HUDEP-2 (cell line): Measurements from ENCODE around the gene TLR8.
"Not testable (repeated sequence)": the region's sequence is repeated elsewhere in the genome, so short reads cannot be mapped to it uniquely, and the experiment has no call there.

Source experiments
- DNase-seq, 76 experiments: peaks; one replicate each; lab custom pipeline; 2025; ENCODE audit not compliant: unreplicated experiment in 76 of 76; lab: John Stamatoyannopoulos, UW

The TLR8 gene

DNA sequence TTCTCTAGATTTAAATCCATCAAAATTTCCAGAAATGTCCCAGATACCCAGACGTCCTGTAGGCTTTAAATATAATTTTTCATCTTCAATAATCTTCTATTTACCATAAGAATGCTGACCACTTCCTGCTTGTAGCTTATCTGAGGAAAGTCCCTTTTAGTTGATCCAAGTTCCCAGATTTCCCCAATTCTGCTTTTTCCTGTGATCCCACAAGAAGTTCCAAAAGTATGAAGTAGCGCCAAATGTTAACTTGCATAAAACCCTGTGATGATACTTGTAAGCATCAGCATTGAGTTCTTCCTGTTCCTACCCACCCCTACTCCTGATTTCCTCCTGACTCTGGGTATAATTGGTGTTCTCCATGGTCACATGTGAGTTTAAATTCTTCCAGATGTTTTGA is 10.6 kb upstream of the TLR8 start:
- no peak for DNase-seq

DNA sequence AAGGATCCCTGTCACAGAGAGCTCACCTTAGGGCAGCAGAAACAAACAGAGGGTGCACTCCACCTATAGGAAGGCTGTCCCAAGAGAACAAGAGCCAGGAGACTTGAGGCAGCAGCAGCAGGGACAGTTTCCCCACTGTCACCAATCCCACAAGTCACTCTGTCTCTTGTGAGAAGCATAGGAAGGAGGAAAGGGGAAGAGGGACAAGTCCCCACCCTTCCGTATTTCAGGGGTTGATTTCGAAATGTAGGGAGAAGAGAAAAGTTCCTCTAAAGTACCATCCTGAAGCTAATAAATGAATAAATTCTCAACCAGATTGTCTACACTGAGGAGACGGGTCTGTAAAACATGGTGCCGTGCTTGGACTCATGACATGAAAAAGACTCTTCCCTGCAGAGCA is 9.5 kb upstream of the TLR8 start:
- DNase-seq: no peak

DNA sequence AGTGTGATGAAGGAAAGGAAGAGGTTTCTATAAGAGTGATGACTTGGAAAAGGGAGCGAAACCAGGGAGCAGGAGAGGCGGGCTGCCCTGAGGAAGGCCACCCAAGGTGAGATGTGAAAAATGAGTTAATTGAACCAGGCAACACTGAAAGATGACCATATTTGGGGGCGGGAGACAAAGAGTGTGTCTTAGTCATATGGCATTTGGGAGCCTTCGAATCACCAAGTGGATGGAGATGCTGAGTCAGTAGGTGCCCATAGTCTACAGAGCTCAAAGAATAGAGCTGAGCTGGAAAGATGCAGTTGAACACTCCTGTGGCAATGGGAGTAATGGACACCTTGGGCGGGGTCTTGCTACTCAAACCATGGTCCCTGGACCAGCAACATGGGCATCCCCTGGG is 8.3 kb upstream of the TLR8 start:
- no peak for DNase-seq

DNA sequence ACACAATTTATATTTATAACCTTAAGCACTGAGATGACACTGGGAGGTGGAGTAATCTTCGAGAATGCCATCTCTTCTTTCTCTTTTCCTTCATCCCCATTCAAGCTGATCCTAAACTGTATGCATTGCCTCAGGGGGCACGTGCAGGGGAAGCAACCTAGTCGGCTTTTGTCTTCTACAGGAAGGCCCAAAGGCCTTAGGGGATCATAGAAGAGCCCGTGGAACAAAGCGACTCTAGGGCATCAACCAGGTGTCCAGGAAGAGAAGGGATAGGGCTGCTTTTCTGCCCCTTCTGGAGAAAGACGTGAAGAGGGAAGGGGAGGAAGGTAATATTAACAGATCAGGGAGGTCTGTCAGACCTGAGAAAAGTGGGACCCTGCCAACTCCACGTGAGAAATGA is 6.9 kb upstream of the TLR8 start:
- no peak for DNase-seq

DNA sequence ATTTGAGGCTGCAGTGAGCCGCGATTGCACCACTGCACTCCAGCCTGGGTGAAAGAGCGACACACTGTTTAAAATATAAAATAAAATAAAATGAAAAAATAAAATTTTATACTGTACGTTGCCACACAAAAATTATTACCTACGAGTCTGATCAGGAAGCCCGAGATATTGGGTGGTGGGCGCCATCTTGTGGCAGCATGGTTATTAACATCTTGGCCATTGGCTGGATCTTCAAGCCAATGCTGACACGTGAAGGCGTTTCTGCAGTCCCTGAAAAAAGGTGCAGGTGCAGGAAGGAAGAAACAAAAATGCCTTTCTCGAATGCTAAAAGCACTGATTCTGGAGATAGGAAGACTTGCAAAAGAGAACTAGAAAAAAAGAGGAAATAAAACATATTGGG is 4.9 kb upstream of the TLR8 start:
- peak in 37 of 76 experiments; percentile 0 to 38 (median 5) for DNase-seq

DNA sequence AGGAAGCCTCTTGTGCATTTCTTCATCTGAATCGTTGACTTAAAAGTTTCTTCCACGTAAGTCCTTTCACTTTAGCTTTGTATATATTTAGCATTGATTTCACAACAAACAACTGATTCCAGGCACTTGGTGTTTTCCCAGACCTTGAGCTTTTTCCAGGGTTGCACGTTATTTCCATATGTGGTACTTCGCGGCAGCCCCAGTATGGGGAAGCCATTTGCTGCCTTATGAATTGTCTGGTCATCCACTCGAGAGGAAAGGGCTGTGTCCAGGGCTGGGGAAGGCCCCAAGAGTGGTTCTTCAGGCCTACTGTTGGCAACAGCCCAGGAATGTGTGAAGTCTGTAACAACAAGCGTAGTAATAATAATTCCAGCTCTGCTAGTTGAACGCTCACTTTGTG is 2.8 kb upstream of the TLR8 start:
- DNase-seq: no peak

DNA sequence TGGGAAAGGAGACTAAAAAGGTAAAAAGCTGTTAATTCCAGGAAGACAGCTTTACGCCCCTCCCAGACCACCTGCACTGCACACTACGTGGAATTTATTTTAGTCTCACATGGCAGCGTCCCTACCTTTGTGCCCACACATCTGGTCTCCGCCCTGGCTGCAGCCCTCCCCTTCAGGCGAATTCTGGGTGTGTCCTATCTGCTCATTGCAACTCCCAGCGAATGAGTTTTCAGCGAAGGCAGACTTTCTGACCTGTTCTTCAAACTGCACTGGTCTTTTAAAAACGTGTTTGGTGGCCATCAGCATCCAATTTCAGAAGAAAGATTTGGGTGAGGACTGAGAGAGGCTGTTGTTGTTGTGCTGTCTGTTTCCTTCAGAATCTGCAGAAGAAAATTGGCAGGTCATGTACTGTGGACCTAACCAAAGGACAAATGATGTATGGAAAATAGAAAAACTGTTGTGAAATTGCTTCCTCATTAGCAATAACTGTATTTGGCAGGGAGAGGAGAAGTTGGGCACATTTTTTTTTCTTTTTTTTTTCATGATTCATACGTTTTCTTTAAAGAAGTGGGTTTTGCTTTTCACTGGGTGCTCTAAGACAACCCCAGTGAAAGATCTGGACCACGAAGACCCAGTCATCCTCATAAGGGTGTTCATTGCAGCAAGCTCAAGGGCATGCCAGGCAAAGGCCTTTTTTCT is 4.2 kb downstream of the TLR8 start:
- DNase-seq: no peak

DNA sequence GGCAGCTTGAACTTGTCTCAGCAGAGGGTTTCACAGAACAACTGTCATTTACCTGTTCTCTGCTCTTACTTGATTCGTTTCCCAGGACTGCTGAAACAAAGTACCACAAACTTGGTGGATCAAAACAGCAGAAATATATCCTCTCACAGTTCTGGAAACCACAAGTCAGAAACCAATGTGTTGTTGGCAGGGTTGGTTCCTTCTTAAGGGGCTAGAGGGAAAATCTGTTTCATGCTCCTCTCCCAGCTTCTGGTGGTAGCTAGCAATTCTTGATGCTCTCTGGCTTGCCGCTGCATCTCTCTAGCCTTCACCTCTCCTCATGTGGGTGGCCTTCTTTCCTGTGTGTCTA is 4.7 kb downstream of the TLR8 start:
- DNase-seq: no peak

DNA sequence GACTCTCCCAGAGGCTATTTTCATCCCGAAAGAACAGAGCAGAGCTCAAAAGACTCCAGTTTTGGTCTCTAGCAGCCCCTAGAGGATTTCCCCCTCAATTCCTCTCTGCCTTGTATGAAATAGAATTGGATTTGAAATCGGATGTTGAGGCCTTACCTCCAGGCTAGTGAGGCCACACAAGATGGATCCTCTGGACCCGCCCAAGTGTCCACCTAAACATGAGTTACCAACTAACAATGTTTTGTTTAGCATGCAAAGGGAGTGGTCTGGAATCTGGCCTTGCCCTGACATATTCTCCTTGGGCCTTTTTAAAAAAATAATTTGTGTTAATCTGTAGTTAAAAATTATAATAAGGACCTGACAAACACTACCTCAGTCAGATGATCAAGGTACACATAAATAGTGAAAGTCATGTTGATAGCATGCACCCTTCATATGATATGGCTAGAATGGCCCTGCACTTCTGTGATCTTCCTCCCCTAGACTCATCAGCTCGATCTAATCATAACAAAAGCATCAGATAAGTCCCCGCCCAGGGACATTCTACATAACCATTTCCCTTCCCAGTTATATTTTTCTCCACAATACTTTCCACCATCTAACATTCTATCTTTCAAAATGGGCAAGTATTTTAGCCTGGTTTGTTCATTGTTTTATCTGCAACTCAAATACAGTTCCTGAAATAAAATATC is 6.5 kb downstream of the TLR8 start:
- DNase-seq: no peak

DNA sequence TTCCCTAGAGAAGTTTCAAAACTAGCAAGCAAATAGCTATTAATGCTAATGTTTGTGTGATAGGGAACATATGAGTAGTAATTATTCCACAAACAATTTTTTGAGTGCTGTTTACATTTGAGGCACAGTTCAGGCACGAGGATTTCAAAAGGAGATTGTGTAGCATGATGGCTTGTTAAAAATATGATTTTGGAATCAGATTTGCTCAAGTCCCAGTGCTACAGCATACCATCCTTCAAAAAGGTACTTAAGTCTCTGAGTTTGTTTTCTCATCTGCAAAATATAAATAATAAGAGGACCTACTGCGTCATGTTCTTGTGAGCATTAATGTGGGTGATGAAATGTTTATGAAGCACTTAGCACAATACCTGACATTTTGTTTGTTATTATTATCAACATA is 11.3 kb downstream of the TLR8 start:
- DNase-seq: no peak

DNA sequence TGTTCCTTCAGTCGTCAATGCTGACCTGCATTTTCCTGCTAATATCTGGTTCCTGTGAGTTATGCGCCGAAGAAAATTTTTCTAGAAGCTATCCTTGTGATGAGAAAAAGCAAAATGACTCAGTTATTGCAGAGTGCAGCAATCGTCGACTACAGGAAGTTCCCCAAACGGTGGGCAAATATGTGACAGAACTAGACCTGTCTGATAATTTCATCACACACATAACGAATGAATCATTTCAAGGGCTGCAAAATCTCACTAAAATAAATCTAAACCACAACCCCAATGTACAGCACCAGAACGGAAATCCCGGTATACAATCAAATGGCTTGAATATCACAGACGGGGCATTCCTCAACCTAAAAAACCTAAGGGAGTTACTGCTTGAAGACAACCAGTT is 12.6 kb downstream of the TLR8 start:
- DNase-seq: no peak

DNA sequence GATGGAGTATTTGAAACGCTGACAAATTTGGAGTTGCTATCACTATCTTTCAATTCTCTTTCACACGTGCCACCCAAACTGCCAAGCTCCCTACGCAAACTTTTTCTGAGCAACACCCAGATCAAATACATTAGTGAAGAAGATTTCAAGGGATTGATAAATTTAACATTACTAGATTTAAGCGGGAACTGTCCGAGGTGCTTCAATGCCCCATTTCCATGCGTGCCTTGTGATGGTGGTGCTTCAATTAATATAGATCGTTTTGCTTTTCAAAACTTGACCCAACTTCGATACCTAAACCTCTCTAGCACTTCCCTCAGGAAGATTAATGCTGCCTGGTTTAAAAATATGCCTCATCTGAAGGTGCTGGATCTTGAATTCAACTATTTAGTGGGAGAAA is 13.2 kb downstream of the TLR8 start:
- DNase-seq: no peak

DNA sequence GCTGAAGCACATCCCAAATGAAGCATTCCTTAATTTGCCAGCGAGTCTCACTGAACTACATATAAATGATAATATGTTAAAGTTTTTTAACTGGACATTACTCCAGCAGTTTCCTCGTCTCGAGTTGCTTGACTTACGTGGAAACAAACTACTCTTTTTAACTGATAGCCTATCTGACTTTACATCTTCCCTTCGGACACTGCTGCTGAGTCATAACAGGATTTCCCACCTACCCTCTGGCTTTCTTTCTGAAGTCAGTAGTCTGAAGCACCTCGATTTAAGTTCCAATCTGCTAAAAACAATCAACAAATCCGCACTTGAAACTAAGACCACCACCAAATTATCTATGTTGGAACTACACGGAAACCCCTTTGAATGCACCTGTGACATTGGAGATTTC is 14.6 kb downstream of the TLR8 start:
- no peak for DNase-seq

DNA sequence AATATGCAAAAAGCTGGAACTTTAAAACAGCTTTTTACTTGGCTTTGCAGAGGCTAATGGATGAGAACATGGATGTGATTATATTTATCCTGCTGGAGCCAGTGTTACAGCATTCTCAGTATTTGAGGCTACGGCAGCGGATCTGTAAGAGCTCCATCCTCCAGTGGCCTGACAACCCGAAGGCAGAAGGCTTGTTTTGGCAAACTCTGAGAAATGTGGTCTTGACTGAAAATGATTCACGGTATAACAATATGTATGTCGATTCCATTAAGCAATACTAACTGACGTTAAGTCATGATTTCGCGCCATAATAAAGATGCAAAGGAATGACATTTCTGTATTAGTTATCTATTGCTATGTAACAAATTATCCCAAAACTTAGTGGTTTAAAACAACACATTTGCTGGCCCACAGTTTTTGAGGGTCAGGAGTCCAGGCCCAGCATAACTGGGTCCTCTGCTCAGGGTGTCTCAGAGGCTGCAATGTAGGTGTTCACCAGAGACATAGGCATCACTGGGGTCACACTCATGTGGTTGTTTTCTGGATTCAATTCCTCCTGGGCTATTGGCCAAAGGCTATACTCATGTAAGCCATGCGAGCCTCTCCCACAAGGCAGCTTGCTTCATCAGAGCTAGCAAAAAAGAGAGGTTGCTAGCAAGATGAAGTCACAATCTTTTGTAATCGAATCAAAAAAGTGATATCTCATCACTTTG is 15.6 kb downstream of the TLR8 start:
- no peak for DNase-seq

DNA sequence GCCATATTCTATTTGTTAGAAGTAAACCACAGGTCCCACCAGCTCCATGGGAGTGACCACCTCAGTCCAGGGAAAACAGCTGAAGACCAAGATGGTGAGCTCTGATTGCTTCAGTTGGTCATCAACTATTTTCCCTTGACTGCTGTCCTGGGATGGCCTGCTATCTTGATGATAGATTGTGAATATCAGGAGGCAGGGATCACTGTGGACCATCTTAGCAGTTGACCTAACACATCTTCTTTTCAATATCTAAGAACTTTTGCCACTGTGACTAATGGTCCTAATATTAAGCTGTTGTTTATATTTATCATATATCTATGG is 16.1 kb downstream of the TLR8 start:
- DNase-seq: no peak

DNA sequence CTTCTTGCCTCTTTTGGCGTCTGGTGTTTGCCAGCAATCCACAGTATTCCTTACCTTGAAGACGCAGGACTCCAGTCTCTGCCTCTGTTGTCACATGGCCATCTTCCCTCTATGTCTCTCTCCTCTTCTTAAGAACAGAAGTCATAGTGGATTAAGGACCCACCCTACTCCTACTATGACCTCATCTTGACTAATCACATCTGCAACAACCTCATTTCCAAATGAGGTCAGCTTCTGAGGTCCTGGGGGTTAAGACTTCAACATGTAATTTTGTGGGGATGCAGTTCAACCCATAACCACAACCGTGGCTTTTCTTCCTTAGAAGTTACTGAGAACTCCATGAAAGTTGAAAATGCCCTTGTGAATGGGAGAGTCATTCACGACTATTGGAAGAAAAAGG is 23.3 kb downstream of the TLR8 start:
- no peak for DNase-seq

DNA sequence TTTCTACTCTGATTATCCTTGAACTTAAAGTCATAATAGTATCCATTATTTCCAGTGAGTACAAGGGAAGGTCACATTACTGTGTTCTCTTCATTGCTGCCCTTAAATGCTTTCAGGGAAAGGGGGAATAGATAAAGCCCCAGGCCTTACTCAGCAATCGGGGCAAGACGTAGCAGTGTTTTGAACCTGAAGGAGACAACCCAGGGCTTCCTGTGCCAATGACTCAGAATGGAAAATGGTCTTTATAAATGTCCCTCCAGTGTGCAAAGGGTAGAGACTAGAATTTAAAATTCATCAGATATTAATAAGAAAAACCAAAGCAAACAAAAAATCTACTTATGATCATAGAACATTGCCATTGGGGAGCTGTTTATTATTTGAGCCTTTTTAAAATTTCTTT is 23.7 kb downstream of the TLR8 start:
- DNase-seq: no peak

DNA sequence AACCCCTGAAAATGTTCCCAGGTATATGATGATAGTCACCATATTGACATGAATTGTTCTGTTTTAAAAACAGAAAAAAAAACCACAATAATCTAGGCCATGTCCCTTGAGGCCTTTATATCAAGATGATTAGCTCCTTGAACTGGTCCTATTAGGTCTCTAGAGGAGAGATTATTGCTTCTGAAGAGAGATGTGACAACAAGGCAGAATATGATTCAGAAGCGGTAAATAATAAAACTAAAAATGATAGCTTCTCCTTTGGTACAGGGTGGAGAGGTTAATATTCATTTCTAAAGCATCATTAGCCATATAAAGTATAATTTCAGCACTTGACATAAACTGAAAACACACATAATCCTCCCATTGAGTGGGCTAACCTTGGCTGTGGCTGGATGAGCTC is 25.8 kb downstream of the TLR8 start:
- DNase-seq: no peak

DNA sequence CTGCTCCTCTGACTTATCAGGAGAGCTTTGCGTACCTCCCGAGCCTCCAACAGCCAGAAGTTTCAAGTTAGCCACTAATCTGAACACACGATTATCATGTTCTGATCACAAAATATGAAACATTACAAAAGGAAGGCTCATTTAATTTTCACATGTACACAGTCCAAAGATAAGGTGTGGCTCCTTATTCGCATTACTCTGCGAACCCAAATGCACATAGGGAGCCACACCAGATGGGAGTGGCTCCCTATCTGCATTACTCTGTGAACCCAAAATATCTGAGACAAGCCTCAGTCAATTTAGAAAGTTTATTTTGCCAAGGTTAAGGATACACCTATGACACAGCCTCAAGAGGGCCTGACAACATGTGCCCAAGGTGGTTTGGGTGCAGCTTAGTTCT is 28.4 kb downstream of the TLR8 start:
- no peak for DNase-seq

DNA sequence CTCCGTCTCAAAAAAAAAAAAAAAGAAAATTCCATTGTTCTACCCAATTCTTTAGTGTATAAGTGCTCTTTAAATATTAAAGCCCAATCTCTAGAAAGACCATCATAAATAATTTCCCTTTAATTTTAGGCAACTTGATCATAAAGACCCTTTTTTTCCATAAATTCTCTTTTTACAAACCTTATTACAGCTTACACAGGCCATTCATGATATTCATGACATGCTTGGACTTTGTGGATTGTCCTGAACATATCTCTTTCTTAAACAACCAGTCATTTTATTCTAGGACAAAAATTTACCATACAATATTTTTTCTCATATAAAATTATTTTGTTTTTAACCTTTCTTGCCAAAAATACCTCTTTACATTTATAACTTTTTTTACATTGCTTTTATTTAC is 30.5 kb downstream of the TLR8 start:
- no peak for DNase-seq

DNA sequence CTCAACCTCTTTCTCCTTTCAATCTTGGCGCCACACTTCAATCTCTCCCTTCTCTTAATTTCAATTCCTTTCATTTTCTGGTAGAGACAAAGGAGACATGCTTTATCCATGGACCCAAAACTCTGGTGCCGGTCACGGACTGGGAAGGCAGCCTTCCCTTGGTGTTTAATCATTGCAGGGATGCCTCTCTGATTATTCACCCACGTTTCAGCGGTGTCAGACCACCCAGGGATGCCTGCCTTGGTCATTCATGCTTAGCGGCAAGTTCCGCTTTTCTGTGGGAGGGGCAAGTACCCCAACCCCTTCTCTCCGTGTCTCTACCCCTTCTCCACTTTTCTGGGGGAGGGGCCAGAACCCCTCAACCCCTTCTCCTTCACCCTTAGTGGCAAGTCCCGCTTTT is 34.1 kb downstream of the TLR8 start:
- DNase-seq: not testable (repeated sequence)

DNA sequence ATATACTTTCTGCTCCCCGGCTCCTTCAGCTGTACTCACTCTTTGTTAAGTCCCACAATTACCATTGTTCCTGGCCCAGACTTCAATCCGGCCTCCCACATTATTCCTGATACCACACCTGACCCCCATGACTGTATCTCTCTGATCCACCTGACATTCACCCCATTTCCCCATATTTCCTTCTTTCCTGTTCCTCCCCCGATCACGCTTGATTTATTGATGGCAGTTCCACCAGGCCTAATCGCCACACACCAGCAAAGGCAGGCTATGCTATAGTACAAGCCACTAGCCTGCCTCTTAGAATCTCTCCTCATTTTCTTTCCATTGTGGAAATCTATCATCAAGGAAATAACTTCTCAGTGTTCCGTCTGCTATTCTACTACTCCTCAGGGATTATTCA is 37.2 kb downstream of the TLR8 start:
- DNase-seq: not testable (repeated sequence)
